ENCODE results near the gene ST3GAL6.

ST3GAL6 gene

GRCh38 chr3:98743071-98743470 is 20.1 kb upstream of the ST3GAL6 start:
- H3K36me3 ChIP-seq (ENCODE audit: control insufficient read depth in 2 of 2, insufficient read depth in 1 of 2, low read length in 2 of 2), result no peaks in the 10 kb centered on the region
- 0 out of 2 replicates have a peak, but pooled peaks cover 4% of the 10 kb centered on the region for H3K4me1 ChIP-seq (ENCODE audit: control insufficient read depth, insufficient read depth, low read length)
- H3K4me3 ChIP-seq (ENCODE audit: low read depth, low read length), result no peak overlapping the region
- ChIA-PET CTCF (no interaction called here), POLR2A (interaction anchor here (1.2 kb wide), 1 partner anchor 9 kb away, joined by 3 read pairs; no protein-coding TSS in a partner anchor)
- TF ChIP-seq ZBTB17 (tag by site-specific recombination; IDR thresholded peaks at IDR 0.05) (peak; percentile 38; the same call in 1 of the 2 replicates), ZFP69B (tag by site-specific recombination; IDR thresholded peaks at IDR 0.05) (no peak)
- H3K27ac ChIP-seq (ENCODE audit: extremely low read depth, low read depth, low read length), result no peak overlapping the region
- no peaks in the 10 kb centered on the region for H3K9me3 ChIP-seq (ENCODE audit: control insufficient read depth, insufficient read depth, low read depth, low read length)

GRCh38 chr3:98744283-98744682 is 18.9 kb upstream of the ST3GAL6 start:
- ChIA-PET POLR2A (interaction anchor here (1.2 kb wide), 1 partner anchor 11 kb away, joined by 3 read pairs; no protein-coding TSS in a partner anchor), CTCF (no interaction called here)
- no peak for TF ChIP-seq ZNF776 (tag by site-specific recombination; IDR thresholded peaks at IDR 0.05; ENCODE audit: borderline replicate concordance)
- no peak for TF ChIP-seq ZBTB11 (tag by site-specific recombination; conservative IDR thresholded peaks at IDR 0.05; ENCODE audit: low read depth)
- TF ChIP-seq ZNF280D (tag by site-specific recombination; IDR thresholded peaks at IDR 0.05), result no peak
- TF ChIP-seq ZSCAN4 (tag by site-specific recombination; IDR thresholded peaks at IDR 0.05), result no peak
- TF ChIP-seq PRDM2 (tag by site-specific recombination; IDR thresholded peaks at IDR 0.05; ENCODE audit: borderline replicate concordance), result no peak
- no peak for TF ChIP-seq ZNF692 (tag by site-specific recombination; IDR thresholded peaks at IDR 0.05)
- no peak for TF ChIP-seq YY1 (tag by site-specific recombination; IDR thresholded peaks at IDR 0.05)

More at GRCh38 chr3:98744283-98744682, 18.9 kb upstream of the ST3GAL6 start:
- 0 out of 2 replicates have a peak, but pooled peaks cover 4% of the 10 kb centered on the region for H3K4me1 ChIP-seq (ENCODE audit: control insufficient read depth, insufficient read depth, low read length)
- H3K9me3 ChIP-seq (ENCODE audit: control insufficient read depth, insufficient read depth, low read depth, low read length), result no peaks in the 10 kb centered on the region
- H3K36me3 ChIP-seq (ENCODE audit: control insufficient read depth in 2 of 2, insufficient read depth in 1 of 2, low read length in 2 of 2), result no peaks in the 10 kb centered on the region
- no peak overlapping the region for H3K4me3 ChIP-seq (ENCODE audit: low read depth, low read length)
- H3K27ac ChIP-seq (ENCODE audit: extremely low read depth, low read depth, low read length), result no peak overlapping the region

All from HEK293 (cell line).